CD4-positive, alpha-beta T cell treated with Interleukin-15 for 1 hour (primary cell): ENCODE measurements around the gene ACO1.
"Not testable (repeated sequence)": the region's sequence is repeated elsewhere in the genome, so short reads cannot be mapped to it uniquely, and the experiment has no call there.

Experiments
- DNase-seq: peaks from one replicate; pipeline ENCODE4 v3.0.0-alpha.2; 2020

The ACO1 gene

DNA sequence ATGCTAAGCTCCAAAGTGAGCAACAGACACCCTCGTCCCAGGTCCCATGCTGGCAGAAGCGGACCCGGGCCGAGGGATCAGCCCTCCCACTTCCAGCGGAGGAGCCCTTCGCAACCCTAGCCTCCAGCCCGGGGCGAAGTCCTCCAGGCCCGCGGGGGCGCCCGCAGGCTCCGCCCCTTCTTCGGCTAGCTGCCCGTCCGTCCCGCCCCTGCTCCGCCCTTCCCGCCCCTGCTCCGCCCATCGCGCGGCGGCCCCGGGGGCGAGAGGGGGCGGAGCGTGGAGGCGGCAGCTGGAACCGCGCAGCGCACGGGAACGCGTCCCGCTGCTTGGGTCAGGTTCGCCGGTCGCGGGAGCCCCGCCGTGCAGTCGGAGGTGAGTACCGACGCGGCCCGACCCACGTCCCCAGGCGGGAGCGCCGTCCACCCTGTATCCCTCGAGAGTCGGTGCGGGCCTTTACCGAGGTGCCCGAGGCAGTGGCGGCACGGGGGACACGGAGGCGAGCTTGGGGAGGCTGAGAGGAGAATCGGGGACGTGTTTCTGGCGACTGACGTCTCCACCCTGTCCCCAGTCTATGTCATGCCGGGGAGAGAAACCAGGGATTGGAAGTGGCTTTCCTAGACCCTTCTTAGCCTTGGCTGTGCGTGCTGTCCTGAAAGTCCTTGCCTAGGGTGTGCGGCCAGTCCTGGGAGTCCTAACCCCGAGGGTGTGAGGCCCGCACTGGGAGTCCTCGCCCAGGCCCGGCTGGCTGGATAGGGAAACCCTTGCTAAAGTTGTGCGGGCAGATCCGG lies at the start of gene ACO1:
TSS of gene ACO1 (plus strand) at position 280 of the 788 bp plus-strand sequence. CDS start 20,864 bp downstream, outside the sequence.
- peak; percentile 86 for DNase-seq

GRCh38 chr9:32334916-32335895 lies 49.2 kb upstream of the ACO1 start:
- no peak for DNase-seq

GRCh38 chr9:32339424-32339823 lies 45.0 kb upstream of the ACO1 start:
- DNase-seq, result no peak

GRCh38 chr9:32340361-32340760 lies 44.1 kb upstream of the ACO1 start:
- DNase-seq, result no peak

GRCh38 chr9:32344551-32345182 lies 39.8 kb upstream of the ACO1 start:
- no peak for DNase-seq

GRCh38 chr9:32345243-32345642 lies 39.2 kb upstream of the ACO1 start:
- DNase-seq, result no peak

DNA sequence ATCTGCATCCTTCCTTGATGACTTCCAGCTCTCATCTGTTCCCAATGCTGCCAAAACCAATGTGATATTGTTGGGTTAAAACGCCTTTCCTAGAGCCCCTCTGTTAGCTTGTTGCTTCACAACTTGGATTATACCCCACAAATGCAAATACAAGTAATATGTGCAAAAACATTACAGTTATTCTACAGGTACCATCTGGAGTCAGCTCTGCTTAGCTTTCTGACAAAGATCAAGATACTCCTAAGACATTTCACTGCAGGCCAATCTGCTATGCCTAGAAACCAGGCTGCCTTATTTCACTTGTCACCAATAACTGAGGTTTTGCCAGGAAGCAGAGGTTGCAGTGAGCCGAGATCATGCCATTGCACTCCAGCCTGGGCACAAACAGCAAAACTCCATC lies 36.9 kb upstream of the ACO1 start:
- DNase-seq, result no peak

DNA sequence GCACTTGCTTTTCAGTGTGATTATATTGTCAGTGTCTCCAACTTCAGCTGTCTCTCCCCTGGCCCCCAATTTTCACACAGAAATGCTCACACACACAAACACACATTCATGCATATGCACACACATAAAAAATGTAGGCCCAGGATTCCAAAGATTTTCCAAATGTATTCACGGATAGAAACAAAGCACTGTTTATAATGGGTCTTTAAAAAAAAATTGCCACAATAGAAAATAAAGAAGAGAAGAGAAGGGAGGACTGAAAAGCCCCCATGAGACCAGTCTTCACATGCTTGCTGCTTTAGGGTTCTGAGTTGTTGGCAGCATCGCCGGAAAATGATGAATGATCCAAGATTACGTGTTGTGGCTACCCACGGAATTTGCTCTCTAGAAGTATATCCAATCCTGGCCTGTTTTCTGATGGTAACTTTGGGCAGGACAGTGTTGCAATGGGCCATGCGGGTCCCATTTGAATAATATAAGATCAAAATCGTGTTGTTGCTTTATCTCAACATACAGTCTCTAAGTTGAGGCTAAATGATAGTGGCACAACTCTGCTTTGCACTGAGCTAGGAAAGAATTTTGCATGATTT lies 36.2 kb upstream of the ACO1 start:
- no peak for DNase-seq

GRCh38 chr9:32349013-32349412 lies 35.4 kb upstream of the ACO1 start:
- no peak for DNase-seq

DNA sequence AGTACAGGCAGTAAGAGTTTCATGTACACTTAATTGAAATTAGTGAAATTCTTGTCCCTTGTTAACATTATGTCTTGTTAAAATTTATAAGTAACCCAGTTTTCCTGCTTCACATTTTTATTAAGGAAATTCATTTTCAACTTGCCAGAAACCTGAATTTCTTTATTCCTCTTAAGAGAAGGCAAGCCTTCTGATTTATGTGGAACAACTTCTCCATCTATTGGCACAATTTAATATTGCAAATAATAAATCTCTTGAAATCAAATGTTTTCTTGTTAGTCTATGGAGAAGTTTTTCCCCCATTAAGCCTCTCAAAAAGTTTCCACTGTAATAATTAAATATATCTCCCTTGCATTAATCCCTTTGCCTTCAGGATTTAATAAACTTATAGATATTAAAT lies 33.8 kb upstream of the ACO1 start:
- DNase-seq, result no peak

GRCh38 chr9:32351845-32352244 lies 32.6 kb upstream of the ACO1 start:
- no peak for DNase-seq

- DNase-seq, result not testable (repeated sequence)
Observed at GRCh38 chr9:32353476-32353875, 31.0 kb upstream of the ACO1 start.

GRCh38 chr9:32359452-32359851 lies 25.0 kb upstream of the ACO1 start:
- no peak for DNase-seq

- DNase-seq, result no peak
Observed at GRCh38 chr9:32360983-32361673, 23.3 kb upstream of the ACO1 start.

DNA sequence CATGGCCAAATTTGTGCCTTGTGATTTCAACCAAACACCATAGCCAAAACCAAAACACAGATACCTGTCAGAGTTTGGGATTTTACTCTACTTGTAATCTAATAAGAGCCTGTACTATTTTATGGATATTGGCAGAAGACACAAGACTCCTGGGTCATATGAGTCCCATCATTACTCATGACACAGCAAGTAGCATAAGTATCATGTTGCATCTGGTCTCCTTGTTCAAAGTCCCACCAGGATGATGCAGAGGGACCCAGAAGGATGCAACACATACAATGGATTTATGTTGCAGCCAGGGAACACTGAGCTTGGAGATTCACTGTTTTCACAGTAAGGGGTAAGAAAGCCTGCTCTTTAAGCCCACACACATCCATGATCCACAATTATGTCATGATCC lies 13.2 kb upstream of the ACO1 start:
- no peak for DNase-seq

DNA sequence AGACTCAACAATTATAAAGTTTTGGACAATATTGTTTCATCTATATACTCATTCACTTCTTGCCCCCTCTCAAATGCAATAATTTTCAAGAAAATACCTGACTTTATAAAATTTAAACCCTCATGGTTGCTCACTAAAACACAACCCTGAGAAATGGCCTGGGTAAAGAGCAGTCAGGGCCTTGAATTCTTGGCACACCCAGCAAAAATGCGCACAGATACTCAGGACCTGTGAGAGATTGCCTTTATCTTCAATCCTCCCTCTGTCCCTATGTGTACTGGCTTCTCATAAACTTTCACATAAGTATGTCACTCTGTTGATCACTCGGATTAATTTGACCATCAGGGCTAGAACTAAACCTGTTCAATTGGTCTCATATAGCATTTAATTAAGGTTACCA lies 12.8 kb upstream of the ACO1 start:
- DNase-seq, result no peak

DNA sequence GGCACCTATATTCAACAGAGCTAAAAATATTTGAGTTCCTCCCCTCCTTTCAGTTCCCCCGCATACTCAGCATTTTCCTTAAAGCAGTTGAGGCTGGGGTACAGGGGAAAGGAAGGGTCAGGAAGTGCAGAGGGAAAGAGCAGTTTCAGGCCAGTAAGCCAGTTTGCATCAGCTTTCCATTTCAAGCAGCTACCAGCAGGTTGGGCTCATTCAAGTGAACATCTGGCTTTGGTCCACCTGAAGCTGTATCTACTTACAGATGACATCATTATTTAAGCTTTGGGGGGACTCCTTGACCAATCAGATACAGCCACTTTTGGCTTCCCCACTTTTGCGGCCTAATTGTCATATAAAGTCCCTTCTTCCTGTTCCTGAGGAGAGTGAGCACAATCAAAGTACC lies 8.2 kb upstream of the ACO1 start:
- DNase-seq, result no peak

- peak; percentile 45 for DNase-seq
Observed at GRCh38 chr9:32378496-32378895, 5.9 kb upstream of the ACO1 start.

- DNase-seq, result peak; percentile 44
Observed at GRCh38 chr9:32378993-32379729, 5.3 kb upstream of the ACO1 start.

DNA sequence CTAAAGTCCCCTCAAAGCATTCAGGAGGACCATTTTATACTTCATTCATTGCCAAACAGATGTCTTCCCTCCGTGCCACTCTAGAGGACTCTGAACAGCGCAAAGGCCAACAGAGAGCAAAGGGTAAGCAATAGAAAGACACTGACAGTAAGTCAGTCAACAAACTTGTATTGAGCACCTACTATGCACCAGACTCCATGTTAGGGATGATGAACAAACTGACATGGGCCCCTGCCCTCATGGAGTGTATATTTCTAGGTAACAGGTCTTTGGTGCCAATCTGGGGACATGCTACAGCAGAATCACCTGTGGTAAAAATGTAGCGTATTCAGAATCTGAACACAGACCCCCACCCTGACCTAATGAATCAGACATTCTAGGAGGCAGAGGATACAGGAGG lies 3.5 kb upstream of the ACO1 start:
- DNase-seq, result no peak

GRCh38 chr9:32382565-32383320 lies 1.7 kb upstream of the ACO1 start:
- DNase-seq, result no peak
